ENCODE results near the gene CADPS.
A peak's percentile ranks its signal among the peaks of the same experiment; 100 is the strongest.

CADPS gene

DNA sequence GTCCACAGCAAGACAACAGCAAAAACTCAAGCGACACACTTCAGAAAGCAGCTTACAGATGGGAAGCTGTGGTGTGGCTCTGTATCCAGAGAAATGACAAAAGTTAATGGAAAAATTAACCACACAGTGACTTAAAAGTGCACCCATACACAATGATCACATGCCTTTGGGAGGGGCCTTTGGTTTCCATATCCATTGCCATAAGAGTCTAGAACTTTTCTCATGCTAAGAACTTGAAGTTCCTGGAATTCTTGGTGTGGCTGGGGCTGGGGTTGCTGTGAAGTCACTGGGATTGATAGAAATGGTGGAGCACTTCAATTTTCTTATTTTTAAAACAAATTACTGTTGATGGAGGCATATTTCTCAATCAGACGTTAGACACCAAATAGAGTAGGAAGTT, 393.3 kb downstream of the CADPS start:
- no peak for DNase-seq

DNA sequence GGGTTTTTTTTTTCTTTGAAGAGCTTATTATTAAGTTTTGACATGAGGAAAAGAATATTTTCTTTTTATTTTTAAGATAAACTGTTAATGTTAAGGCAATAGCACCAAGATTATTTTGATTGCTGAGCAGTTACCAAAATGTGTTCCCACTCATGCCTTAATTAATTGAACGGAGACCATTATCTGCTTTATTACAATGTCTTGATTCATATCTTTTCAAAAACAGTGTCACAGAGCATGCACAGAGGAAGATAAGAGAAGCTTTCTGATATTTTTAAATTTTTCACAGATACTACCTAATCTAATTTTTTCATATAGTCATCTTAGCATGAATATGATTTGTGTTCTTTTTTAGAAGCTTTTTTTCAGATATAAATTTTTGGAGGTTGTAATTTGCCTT, 395.2 kb downstream of the CADPS start:
- no peak for DNase-seq

DNA sequence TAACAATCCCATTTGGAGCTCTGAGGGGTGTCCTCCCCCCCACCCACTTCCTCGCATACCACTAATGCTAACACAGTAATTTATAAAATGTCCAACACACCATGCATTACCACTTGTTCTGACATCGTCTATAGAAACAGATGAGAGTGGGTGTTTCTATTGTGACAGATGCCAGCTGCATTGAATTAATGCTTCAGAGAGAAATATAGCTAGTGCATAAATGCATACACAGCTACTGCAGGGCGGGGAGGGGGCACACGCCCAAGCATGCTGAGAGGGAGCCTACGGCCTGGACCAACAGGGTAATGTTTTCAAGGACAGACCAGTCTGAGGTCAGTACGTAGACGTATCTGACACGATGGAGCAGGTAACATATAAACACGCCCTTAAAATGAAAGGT, 395.9 kb downstream of the CADPS start:
- DNase-seq: no peak

DNA sequence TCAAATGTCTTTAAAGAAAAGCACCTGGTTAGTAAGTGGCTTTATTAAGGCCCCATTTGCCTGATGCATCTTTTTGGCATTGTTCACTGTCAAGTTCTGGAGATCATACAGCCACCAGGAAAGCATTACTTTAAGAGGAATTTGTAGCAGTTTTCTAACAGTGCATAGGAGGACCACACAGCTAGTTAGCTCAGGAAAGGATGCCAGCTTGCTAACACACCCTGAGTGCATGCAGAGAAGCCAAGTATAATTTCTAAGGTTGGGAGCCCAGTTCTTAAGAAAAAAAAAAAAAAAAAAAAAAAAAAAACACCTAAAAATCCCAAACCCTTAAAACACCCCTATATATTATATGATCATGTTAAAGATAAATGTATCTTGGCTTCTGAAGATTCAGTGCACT, 399.9 kb downstream of the CADPS start:
- no peak for DNase-seq

DNA sequence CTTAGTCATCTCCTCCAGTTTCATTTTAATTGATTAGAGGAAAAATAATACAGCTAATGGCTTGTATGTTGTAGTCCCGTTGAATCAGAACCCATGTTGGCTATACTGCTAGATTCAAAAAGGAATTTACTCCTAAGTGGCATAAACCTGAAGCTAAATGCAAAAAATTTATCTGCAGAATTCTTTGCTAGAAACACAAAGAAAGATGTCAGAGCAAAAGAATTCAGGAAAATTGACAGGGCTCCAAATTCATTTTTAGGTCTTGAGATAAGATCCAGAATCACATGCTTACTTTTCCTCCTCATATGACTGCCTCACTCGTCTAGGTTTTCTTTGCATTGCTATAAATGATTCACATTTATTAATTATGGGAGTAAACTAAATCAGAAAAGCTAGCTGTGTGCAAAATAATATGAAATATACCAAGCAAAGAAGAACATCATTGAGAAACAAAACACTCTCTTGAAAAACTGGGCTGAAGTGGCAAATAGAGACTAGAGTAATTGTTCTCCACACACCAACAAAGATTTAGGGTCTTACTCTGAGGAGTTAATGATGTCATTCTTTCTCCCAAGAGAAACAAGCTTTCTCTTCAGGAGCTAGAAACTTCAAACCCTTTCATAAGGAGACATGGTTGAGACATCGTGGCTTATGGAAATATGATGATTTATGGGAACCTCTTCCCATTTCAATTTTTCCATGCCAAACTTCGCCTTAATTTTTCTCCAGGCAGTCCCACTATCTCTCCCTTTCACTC, 407.1 kb downstream of the CADPS start:
- no peak for DNase-seq

DNA sequence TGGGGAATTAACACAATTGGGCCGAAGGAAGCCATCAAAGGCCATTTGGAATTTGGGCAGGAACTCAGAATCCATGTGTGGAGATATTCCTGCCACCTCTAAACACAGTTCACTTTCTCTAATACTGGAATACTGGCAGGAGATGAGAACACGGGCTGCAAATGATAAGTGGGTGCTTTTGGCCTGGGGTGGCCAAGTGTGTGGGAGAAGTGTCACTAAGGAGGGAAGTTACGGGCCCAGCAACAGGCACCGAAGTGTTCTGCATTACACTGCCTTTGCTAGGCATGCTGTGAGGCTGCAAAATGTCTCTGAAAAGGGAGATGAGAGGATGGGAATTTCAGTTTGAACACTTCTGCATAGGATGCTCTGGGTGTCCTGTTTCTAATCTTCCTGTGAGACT, 412.4 kb downstream of the CADPS start:
- no peak for DNase-seq

DNA sequence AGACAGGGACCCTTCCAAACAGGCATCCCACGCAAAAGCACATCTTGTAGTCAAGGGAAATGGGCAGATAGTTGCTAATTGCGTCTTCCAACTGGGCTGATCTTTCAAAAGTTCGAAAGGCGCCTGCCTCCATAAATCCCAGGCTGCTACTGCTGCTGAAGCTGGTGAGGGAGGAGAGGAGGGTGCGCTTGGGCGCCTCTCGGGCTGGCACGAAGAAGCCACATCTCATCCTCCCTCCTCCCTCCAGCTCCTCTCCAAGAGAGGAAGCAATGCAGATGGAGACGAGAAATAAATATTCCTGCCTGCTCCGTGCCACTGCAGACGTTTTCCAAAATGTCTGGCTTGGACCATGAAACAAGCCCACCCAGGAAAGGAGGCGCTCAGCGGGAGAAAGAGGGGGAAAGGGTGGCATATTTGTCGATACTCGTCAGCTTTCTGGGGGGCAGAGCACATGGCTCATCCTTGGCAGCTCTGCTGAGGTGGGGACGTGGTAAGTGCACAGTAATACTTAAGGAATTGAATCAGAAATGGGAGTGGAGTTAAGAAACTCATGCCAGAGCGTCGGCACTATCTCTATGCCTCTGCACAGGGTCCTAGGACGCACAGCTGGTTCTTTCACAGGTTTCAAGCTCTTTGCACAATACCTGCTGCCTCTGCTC, 413.0 kb downstream of the CADPS start:
- no peak for DNase-seq

DNA sequence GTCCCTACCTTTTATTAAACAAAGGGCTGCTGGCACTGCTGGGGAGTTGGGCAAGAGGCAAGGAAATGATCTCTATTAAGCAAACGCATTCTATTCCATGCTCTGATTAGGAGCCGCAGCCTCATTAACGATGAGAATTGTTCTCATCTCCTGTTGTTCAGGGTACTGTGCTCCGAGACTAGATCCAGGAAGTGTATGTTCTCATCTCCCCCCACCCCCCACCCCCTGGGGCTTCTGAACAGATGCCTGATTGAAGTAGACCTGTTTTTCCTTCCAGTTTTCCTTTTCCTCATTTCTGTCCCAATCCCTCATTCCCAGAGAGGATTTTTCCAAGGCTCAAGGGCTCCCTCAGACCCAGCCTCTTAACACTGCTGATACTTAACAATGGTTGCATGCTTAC, 420.3 kb downstream of the CADPS start:
- DNase-seq: no peak

DNA sequence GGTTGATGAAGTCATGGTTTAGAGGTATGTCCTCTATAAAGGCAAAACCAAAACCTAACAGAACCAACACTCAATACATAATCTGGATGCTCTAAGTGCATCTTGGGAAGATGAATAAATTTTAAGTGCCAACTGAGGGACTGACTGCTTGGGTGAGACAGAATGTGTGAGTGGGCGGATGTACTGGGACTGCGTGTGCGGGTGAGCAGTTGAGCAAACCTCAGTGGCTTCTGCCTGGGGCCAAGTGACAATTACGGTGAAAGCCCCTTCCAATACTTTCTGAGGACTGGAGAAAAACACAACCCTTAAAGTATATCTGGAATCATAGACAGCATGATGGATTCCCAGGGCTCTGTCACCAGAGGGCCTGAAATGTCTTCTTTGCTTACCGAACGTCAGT, 421.8 kb downstream of the CADPS start:
- no peak for DNase-seq

DNA sequence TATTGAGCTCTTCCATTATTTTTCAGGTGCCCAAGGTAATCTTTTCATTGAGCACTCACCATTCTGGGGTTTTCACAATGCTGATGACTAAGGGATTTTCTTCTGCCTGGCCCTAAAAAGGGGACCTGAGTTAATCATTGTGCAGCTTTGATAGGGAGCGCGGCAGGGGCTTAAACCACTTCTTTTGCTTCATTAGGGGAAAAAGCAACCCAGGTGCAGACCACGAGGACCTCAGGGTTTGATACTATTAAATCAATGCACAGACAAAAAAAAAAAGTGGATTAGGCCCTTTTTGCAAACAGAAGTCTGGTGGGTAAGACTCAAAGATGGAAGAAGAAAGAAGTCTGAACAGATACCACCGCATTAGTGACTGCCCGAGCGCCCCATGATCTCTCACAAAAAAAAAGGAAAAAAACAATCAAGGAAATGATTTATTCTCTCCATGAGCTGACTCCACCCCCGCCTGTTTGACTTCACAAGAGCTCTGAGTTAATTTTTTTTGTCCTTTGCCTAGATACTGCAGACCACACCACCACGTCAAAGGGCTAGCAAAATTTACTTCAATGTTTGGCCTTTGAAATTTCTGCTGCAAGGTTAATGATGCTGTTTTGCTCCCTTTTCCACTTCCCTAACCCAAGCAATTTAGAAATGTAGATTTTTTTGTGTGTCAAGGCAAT, 423.9 kb downstream of the CADPS start:
- DNase-seq: no peak

DNA sequence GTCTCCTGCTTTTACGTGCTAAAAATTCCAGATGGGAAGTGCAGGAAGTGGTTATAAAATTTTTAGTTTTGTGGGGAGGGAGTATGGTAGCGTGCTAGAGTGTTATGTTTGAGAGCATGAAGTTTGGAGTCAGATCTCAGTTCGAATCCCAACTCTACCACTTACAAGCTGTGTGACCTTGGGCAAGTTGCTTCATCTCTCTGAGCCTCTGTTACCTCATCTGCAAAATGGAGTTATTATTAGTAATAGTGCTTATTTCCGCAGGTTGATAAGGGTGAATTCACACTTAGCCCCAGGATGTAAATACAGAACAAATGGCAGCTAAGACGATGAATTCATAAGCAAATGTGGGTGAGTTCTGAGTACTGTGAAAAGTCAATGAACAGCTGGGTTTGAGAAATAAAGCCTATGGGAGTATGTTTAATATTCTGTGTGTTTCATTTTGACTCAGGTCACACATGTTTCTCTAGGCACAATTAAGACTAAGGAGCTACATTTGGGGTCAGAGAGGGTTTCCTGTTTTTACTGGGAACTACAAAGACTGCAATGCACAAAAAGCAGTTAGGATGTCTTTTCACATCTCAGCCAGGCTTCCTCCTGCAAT, 428.8 kb downstream of the CADPS start:
- no peak for DNase-seq

DNA sequence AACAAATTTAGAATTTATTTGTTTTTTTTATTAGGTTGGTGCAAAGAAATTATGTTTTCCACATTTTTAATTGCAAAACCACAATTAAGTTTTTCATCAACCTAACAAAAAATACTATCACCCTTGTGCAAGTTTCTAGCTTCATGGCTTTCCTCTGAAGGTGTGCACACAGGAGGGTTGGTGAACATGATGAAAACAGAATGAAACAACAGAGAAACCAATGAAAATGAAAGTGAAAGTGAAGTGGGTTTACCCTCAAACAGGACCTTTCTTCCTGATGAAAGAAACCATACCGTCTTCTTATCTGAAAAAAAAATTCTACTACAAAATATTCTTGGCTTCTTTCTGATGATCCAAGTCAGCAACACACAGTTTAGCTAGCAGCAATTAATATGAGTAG, 429.9 kb downstream of the CADPS start:
- no peak for DNase-seq

DNA sequence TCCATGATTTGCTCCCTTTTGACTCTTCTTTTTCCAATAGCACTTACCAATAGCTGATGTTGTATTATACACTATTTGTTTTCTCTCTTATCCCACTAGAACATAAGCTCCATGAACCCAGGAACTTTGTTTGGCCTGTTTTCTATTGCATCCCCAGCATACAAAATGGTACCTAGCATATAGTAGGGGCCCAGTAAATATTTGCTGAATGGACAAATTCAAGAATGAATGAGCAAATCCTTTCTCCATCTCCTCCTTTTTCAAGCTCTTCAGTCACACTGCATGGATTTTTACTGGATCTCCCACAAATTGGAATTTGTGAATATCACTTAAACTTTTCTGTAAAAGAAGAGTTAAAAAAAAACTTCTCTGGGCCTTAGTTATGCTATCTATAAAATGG, 435.2 kb downstream of the CADPS start:
- no peak for DNase-seq

DNA sequence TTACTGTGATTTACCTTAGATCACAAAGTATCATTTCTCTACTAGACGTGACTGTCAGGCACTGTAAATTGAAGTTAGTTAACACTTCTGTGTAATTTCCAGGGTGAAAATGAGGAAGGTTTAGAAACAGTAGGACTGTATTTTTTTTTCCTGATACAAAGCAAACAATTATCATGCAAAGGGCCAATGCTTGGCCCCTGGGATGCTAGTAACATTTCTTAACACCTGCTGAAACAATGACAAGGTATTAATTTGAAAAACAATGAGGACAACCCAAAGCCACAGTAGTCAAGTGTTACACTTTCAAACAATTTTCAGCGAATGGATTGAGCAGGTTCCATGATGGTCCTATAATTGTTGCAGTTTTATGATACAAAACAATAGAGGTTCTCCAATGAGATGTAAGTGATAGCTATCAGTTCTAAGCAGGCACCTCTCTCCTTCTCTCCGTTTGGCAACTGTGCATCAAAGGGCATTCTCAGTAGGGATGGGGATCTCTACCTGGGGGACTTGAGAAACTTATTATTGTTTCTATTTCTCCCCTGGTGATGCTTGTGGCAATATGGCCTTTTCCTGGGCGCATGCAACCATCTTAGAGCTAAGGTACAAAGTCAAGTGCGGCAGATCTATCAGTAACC, 435.9 kb downstream of the CADPS start:
- no peak for DNase-seq

DNA sequence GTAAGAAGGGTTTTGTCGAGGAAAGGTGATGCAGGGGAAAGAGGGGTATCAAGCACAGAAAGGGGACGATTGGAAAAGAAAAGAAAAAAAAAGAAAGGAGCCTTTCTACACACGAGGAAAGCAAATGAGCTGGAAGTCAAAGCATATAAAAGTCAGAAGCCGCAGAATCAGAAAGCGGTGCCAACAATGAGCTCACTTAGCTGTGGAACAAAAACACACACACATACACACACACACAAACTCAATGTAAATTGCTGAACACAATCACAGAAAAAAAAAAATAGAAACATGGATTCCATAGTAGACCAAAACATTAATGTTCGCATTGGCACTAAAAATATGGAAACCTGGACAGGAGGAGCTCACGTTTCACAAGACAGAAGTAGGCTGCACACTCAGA, 438.4 kb downstream of the CADPS start:
- DNase-seq: no peak

DNA sequence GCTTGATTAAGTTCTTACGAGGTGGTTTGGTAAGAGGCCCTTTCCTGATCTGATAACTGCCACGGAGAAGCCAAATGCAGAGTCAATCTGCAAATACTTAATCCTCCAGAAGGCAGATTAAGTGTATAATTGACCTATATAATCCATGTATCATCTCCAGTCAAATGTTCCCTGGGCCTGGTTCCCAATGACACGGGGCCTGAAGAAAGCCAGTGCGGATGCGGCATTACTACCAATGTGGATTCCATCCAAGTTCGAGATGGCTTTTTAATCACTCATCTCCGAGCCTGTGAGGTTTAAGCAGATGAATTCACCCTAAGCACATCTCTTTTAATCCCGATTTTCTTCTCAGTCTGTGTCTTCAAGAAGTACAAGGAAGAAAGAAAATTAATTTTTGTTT, 441.8 kb downstream of the CADPS start:
- DNase-seq: no peak

DNA sequence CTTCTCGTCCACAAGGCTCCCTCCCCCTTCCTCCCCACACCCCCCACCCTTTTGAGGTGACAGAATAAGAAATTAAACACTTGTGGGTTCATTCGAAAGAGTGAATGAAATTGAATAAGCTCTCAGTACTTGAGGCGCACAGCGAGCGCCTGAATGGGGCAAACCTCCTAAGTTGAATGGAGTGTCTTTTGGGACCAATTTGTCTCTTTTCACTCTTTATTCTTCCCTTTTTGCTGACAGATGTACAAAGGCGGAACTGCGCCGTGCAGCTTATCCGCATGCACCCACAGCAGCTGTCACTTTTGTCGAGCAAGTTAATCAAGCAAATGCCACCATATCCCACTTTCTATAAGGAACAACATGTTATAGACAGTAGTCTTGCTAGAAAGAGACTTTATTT, 454.0 kb downstream of the CADPS start:
- peak; percentile 30 for DNase-seq

DNA sequence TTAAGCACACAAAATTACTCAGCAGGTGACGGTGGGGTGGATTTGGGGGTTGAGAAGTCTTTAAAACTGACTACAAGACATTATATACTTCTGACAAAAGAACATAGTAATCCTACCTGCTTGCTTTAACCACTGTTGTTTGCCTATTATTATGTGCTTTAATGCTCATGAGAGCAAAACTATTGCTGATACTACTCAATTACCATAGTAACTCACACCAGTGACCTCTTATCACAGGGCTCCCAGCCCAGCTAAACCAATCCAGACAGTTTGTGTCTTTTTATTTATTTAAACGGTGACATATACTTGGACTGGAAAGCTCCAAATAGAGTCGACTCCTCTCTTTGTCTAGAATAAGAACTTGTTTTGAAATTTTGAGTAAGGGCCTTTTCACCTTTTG, 459.1 kb downstream of the CADPS start:
- DNase-seq: no peak

DNA sequence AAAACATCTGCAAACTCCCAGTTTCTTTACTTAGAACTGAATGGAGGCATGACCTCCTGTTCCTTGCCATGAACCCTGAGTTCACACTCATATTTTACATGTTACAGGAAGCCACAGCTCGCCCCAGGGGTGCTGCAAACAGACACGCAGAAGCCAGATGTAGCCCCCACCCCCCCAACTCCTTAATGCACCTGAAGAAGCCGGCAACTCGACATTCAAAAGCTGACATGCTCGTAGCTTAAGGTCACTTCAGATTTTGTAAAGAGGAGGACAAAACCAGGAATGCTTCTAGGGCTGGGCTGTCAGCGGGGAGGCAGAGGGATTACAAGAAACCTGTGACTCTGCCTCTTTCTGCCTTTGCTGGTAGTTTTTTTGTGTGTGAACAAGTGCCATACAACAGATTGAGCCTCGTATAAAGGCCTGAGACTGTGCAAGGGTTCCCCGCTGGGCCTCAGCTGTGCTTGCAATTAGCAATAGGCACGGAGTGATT, 459.9 kb downstream of the CADPS start:
- DNase-seq: no peak

DNA sequence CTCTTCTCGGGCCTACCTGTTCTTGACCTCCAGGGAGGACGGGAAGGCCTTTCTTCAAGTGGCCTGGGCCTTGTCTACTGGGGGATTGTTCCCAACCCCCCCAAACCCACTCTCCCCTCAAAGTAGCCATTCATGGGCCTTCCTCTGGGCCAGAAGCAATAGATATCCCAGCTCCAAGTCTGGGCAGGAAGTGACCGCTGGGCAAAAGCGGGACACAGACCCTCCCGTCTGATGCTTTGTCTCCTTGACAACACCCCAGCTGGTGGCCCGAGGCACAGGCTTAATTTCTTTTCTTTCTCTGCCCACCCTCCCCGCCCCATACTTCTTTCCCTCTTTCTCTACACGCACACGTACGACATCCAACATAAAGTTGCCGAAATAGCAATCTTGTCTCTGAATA, 460.4 kb downstream of the CADPS start:
- DNase-seq: no peak

DNA sequence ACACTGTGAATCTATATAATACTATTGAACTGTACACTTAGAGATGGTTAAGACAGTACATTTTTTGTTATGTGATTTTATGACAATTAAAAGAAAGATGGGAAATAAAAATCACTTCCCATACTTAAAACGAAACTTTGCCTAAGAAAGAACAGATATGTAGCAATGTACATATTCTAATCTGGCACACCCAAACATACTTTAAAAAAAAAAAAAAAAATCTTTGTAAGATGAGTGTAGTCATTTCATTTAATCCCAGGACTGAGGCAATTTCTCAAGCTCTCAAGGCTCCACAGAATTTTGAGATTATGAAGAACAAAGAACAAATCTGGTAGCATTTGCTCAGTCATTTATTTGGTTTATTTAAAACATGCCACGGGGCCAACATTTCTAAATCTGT, 461.5 kb downstream of the CADPS start:
- no peak for DNase-seq

DNA sequence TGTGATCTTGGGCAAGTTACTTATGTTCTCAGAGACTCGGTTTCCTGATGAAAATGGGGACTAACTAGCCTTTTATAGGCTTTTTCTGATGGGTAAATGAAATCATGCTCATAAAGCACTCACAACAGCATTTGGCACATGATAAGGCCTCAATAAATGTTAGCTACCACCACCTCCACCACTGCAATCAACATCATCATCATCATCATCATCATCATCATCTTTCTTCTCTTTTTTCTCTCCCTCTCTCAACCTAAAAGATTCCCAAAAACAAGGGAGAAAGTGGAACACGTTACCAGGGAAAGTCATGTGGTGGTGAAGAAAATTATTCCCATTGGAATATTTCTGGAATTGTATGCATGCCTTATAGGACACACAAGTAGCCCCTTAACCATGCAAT, 468.3 kb downstream of the CADPS start:
- no peak for DNase-seq

DNA sequence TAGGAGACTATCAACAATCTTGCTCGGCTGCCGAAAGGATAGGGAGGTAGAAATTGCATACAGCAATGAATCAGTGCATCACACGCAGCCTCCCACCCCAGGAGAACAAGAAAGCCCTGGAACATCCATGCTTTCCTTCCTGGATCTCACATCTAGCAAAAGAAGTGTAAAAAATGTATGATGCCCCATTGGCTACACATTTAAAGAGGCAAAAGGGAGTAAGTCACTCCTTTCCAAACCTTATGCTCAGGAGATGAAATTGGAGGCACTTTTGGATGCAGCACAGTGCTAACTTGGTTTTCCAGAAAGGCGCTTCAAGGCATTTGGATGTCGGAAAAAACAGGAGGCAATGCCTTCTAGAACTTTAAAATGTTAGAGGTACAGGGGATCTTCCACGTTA, 469.6 kb downstream of the CADPS start:
- DNase-seq: no peak
